GM12878 (cell line): ENCODE data around the gene PARS2. TPM values are rescaled to one million over a fixed set of nuclear protein-coding genes. Genes with fewer than 3 reads are reported as not detected.
A peak's percentile ranks its signal among the peaks of the same experiment; 100 is the strongest.

ENCODE experiments used
- ATAC-seq: fragments of 200-7000 bp; cut with Tn5 transposase; 3 replicates; pipeline ENCODE4 v1.9.1; 2020; ENCODE audit warnings: mild to moderate bottlenecking, moderate library complexity
- Bru-seq: library from RNA; stranded (reverse); fragments of 400-500 nt; gene quantifications from one replicate; lab custom pipeline; 2021; lab: Mats Ljungman, UMichigan
- BruChase-seq, 2 experiments: library from RNA; stranded (reverse); fragments of 400-500 nt; gene quantifications; one replicate each; lab custom pipeline; 2021; lab: Mats Ljungman, UMichigan
- BruUV-seq: library from RNA; stranded (reverse); fragments of 400-500 nt; replicated peaks from 2 replicates; lab custom pipeline; 2021; lab: Mats Ljungman, UMichigan
- CTCF ChIA-PET: fragments of 300-600 bp; sonication (Branson Sonifier 250); formaldehyde crosslinking; extraction: SDS; loops from one replicate; lab custom pipeline; 2021; ENCODE audit warnings: inconsistent platforms; lab: Yijun Ruan, JAX
- POLR2A ChIA-PET: fragments of 350-600 bp; formaldehyde crosslinking; extraction: SDS; loops from one replicate; lab custom pipeline; 2021; ENCODE audit warnings: inconsistent platforms; lab: Charles Lee
- RAD21 ChIA-PET: fragments of 300-600 bp; sonication (Branson Sonifier 250); formaldehyde crosslinking; loops from one replicate; lab custom pipeline; 2023; ENCODE audit warnings: antibody characterized with exemption; ENCODE audit not compliant: unreplicated experiment; lab: Charles Lee
- SMC1A ChIA-PET: fragments of 300-600 bp; sonication (Branson Sonifier 250); formaldehyde crosslinking; loops from one replicate; lab custom pipeline; 2023; ENCODE audit not compliant: unreplicated experiment, uncharacterized antibody; lab: Charles Lee
- DNase-seq: peaks from one replicate; pipeline ENCODE4 v3.0.0-alpha.2; 2011; ENCODE audit warnings: low read depth, low spot score
- FAIRE-seq: peaks from 3 replicates; lab custom pipeline; 2011; peaks lifted over from hg19 to GRCh38; lab: Jason Lieb, UNC
- H2AFZ ChIP-seq: 2 replicates; pipeline ENCODE4 v1.6.0; 2011; ENCODE audit warnings: low read depth, low read length, control low read depth; ENCODE audit not compliant: control insufficient read depth
- H3K27ac ChIP-seq: 2 replicates; pipeline ENCODE4 v1.5.1; 2011; ENCODE audit warnings: control low read depth; ENCODE audit not compliant: control insufficient read depth, insufficient read depth
- H3K27me3 ChIP-seq, 2 experiments: replicated peaks in 1 of 2; 2 replicates each; pipeline versions ENCODE4 v1.6.0 to v1.6.1; 2011; ENCODE audit warnings: low read length in 1 of 2; ENCODE audit not compliant: control insufficient read depth in 2 of 2, insufficient read depth in 2 of 2
- H3K36me3 ChIP-seq, 2 experiments: 2 replicates each; pipeline ENCODE4 v1.5.1; 2011; ENCODE audit warnings: low read length in 1 of 2; ENCODE audit not compliant: control insufficient read depth in 2 of 2, insufficient read depth in 2 of 2
- H3K4me1 ChIP-seq: 2 replicates; pipeline ENCODE4 v1.6.1; 2011; ENCODE audit warnings: mild to moderate bottlenecking, low read length, moderate library complexity, mixed read lengths; ENCODE audit not compliant: control insufficient read depth, insufficient read depth
- H3K4me2 ChIP-seq: 2 replicates; pipeline ENCODE4 v1.6.0; 2011; ENCODE audit warnings: control low read depth; ENCODE audit not compliant: control insufficient read depth, insufficient read depth
- H3K4me3 ChIP-seq: fragments of 200-600 bp; sonication (generic); 2 replicates; pipeline ENCODE4 v1.5.1; 2016
- H3K79me2 ChIP-seq: 2 replicates; pipeline ENCODE4 v1.6.0; 2011; ENCODE audit warnings: low read length; ENCODE audit not compliant: control insufficient read depth, insufficient read depth
- H3K9ac ChIP-seq: 2 replicates; pipeline ENCODE4 v1.8.0; 2011; ENCODE audit warnings: low read length, control low read depth, mixed read lengths; ENCODE audit not compliant: control insufficient read depth, insufficient read depth
- H3K9me3 ChIP-seq: replicated peaks from 3 replicates; pipeline ENCODE4 v1.5.1; 2011; ENCODE audit warnings: mild to moderate bottlenecking, low read length; ENCODE audit not compliant: control insufficient read depth, insufficient read depth
- H4K20me1 ChIP-seq: 2 replicates; pipeline ENCODE4 v1.6.0; 2011; ENCODE audit not compliant: control insufficient read depth, insufficient read depth
- ATF7 ChIP-seq: fragments of 450-650 bp; IDR thresholded peaks from 2 replicates; pipeline ENCODE4 v1.6.1; 2016; ENCODE audit warnings: low read depth, mild to moderate bottlenecking
- CUX1 ChIP-seq: IDR thresholded peaks from 2 replicates; pipeline ENCODE4 v1.6.1; 2012; ENCODE audit warnings: improper control_type of control experiment, low read depth, low read length; ENCODE audit not compliant: insufficient replicate concordance
- ESRRA ChIP-seq: IDR thresholded peaks from 2 replicates; pipeline ENCODE4 v1.6.1; 2012; ENCODE audit warnings: mild to moderate bottlenecking, low read length, improper control_type of control experiment
- GABPA ChIP-seq: IDR thresholded peaks from 2 replicates; pipeline ENCODE4 v1.6.1; 2014; ENCODE audit warnings: antibody characterized with exemption, low read depth, mild to moderate bottlenecking, inconsistent platforms
- IKZF1 ChIP-seq: fragments of 450-650 bp; conservative IDR thresholded peaks from 2 replicates; pipeline ENCODE4 v1.6.1; 2017; ENCODE audit warnings: antibody characterized with exemption, mild to moderate bottlenecking
- LARP7 ChIP-seq: fragments of 450-650 bp; IDR thresholded peaks from 2 replicates; pipeline ENCODE4 v1.6.1; 2017; ENCODE audit warnings: mild to moderate bottlenecking
- MYC ChIP-seq: IDR thresholded peaks from 2 replicates; pipeline ENCODE4 v1.6.1; 2011; ENCODE audit warnings: mild to moderate bottlenecking, low read length, moderate library complexity, inconsistent platforms; ENCODE audit not compliant: insufficient read depth, insufficient replicate concordance, insufficient read length, severe bottlenecking
- NRF1 ChIP-seq: conservative IDR thresholded peaks from 2 replicates; pipeline ENCODE4 v1.6.1; 2011; ENCODE audit warnings: mild to moderate bottlenecking, low read depth, low read length, improper control_type of control experiment
- POLR2AphosphoS5 ChIP-seq: IDR thresholded peaks from 2 replicates; pipeline ENCODE4 v1.6.1; 2011; ENCODE audit warnings: mild to moderate bottlenecking, low read length, inconsistent platforms
- RUNX3 ChIP-seq: IDR thresholded peaks from 2 replicates; pipeline ENCODE4 v1.6.1; 2012; ENCODE audit warnings: low read length, inconsistent platforms
- SIN3A ChIP-seq: IDR thresholded peaks from 2 replicates; pipeline ENCODE4 v1.6.1; 2012; ENCODE audit warnings: low read depth, low read length, improper control_type of control experiment
- SP1 ChIP-seq: IDR thresholded peaks from one replicate; pipeline ENCODE4 v1.6.1; 2011; ENCODE audit warnings: low read depth, low read length
- WGBS: methylation state at CpG from one replicate; pipeline ENCODE4 v1.1.6; 2016; ENCODE audit warnings: low lambda C conversion rate; ENCODE audit not compliant: insufficient replicate concordance, insufficient coverage; ENCODE audit errors: missing lambda C conversion rate; 5-methylcytosine and 5-hydroxymethylcytosine counted together
- in situ Hi-C: fragments of 300-500 bp; cut with MboI; formaldehyde crosslinking; loops from 9 replicates; pipeline ENCODE4 v1.14.3; 2018; ENCODE audit warnings: mixed read lengths
- intact Hi-C: fragments of 100-400 bp; cut with micrococcal nuclease; formaldehyde crosslinking; loops from one replicate; pipeline ENCODE4 v1.14.2; 2022; ENCODE audit not compliant: unreplicated experiment
- long read RNA-seq, 2 experiments: library from polyadenylated mRNA; unstranded; transcript quantifications; one replicate each; pipeline ENCODE4 v2.0.0, GENCODE V29; 2019 to 2020
- polyA minus RNA-seq, 3 experiments: library from RNA; depleted of rRNA, polyadenylated mRNA; stranded (reverse); fragments of >200 nt; gene quantifications; 2 replicates each; pipeline ENCODE4 v1.2.3, GENCODE V29; 2011
- polyA plus RNA-seq, 11 experiments: library from polyadenylated mRNA; depleted of rRNA in 4 of 11; unstranded in 6 of 11; stranded (reverse) in 5 of 11; fragments of >200 nt; fragmentation: Nextera tagmentation in 4 of 11; fragmentation: Illumina TruSeq in 1 of 11; extraction: Ambion mirVana in 4 of 11; extraction: Trizol in 1 of 11; gene quantifications; 1 replicate in 1 of 11; 2 replicates in 10 of 11; pipeline versions ENCODE4 v1.2.1 to v1.2.3, GENCODE V29; 2011 to 2016; ENCODE audit warnings: inconsistent platforms in 2 of 11, missing spikeins in 2 of 11, low read depth in 1 of 11
- total RNA-seq, 4 experiments: library from RNA; depleted of rRNA in 3 of 4; stranded (reverse); fragments of >200 nt in 3 of 4; fragmentation: Illumina TruSeq in 1 of 4; extraction: Trizol in 1 of 4; gene quantifications; 2 replicates each; pipeline versions ENCODE4 v1.2.1 to v1.2.3, GENCODE V29; 2013 to 2021
- TF ChIP-seq, protein P1 (sequence below): IDR thresholded peaks from 2 replicates; pipeline ENCODE4 v1.6.1; 2012; ENCODE audit warnings: low read depth, low read length, improper control_type of control experiment

PARS2 gene
- total RNA-seq (2013; cell fraction: nucleolus; rRNA removed), result 7.4 and 7.6 TPM in 2 replicates
- total RNA-seq (2014; rRNA removed) (8.2 and 9.1 TPM in 2 replicates), total RNA-seq (2014; rRNA removed; fragmentation: Illumina TruSeq; extraction: Trizol) (4.4 and 4.8 TPM in 2 replicates), total RNA-seq (2021) (7.1 and 7.6 TPM in 2 replicates), polyA plus RNA-seq (2011; rRNA removed) (2.9 and 4.6 TPM in 2 replicates), polyA plus RNA-seq (2014; fragmentation: Illumina TruSeq; extraction: Trizol) (5.1 and 6.6 TPM in 2 replicates), polyA plus RNA-seq (2014; fragmentation: Nextera tagmentation; extraction: Ambion mirVana) (1 to 10 TPM; 3.7 to 4.3 TPM), polyA plus RNA-seq (2014; rRNA removed) (5.2 and 6.5 TPM in 2 replicates), polyA plus RNA-seq (2016; fragmentation: Nextera tagmentation; extraction: Ambion mirVana) (10 to 100 TPM; 10.2 to 12.2 TPM), polyA minus RNA-seq (2011; rRNA and poly(A)+ RNA removed) (7.8 and 10.3 TPM in 2 replicates), Bru-seq, nascent RNA (percentile 55 among the genes with signal in this experiment), BruChase-seq, experiment 1, labeled RNA remaining after a 6-hour chase (percentile 43 among the genes with signal in this experiment), BruChase-seq, experiment 2, labeled RNA remaining after a 2-hour chase (percentile 50 among the genes with signal in this experiment)
- polyA plus RNA-seq (2011; ENCODE audit: low read depth), result 1.3 TPM
- 6.6 and 7.1 TPM in 2 replicates for polyA plus RNA-seq (2011; cell fraction: cytosol; rRNA removed)
- polyA plus RNA-seq (2011; cell fraction: nucleus; rRNA removed), result 3.8 and 4.1 TPM in 2 replicates
- 1.3 and 5.0 TPM in 2 replicates for polyA plus RNA-seq (2012)
- polyA minus RNA-seq (2011; cell fraction: cytosol; rRNA and poly(A)+ RNA removed), result 1.3 and 2.4 TPM in 2 replicates
- polyA minus RNA-seq (2011; cell fraction: nucleus; rRNA and poly(A)+ RNA removed), result 3.3 and 4.9 TPM in 2 replicates
- long read RNA-seq, experiment 1, transcript PARS2-201 (2 exons, 2,347 nt), result major isoform, 6 of 8 reads
- long read RNA-seq, experiment 1, partial matches to known transcripts, result 2 of 8 reads
- long read RNA-seq, experiment 1, other reads (novel, unspliced or antisense), result 0 of 8 reads
- long read RNA-seq, experiment 2, transcript PARS2-201 (2 exons, 2,347 nt), result major isoform, 10 of 12 reads
- long read RNA-seq, experiment 2, partial matches to known transcripts, result 0 of 12 reads
- long read RNA-seq, experiment 2, other reads (novel, unspliced or antisense), result 2 of 12 reads

DNA sequence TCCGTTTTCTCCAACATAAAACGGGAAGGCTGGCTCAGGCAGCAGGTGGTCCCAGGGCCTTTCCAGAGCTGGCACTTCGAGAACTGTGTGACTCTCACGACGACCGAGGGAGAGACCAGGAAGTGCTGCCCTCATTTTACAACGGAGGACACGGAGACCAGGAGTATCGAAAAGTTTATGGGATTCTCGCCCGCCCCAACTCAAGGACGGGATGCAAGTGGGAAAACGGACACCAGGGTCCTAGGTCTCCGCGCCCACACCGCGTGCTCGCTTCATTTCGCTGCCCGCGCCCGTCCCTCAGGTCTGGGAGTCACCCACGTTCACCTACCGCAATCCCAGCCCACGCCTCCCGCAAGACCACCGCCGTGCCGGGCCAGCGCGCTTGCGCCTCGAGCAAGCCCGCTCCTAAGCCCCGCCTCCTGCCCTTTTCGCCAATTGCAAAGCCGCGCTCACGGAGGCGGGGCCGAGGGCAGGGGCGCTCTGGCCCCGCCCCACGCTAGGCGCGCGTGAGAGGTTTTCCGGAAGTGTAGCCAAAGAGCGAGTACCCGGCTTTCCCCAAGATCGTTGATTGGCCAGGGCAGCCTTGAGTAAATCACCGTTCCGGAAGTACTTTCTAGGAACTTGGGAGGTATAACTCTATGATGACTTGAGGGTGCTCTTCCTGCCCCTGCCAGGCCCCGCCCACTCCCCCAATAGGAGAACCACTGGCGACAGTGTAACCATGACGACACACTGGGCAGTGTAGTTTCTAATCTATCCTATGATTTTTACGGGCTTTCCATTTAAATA lies at the start of gene PARS2:
PARS2 (minus strand) TSS at position 391 of the 789 bp plus-strand sequence. CDS start 5,362 bp downstream, outside the sequence.
- WGBS, result 1% methylated on average over 57 of the region's 57 CpGs
- ChIA-PET POLR2A (interaction anchor here (1.0 kb wide), 1 partner anchor 35 kb away, joined by 3 read pairs; no protein-coding TSS in a partner anchor), RAD21 (no interaction called here), CTCF (interaction anchor here (0.6 to 8.9 kb wide), 5 partner anchors 8 to 233 kb away, joined by 3 to 60 read pairs (median 3); partner anchors contain the start of gene TTC22), SMC1A (interaction anchor here (0.8 to 1.0 kb wide), 2 partner anchors 12 to 32 kb away, joined by 3 to 4 read pairs; no protein-coding TSS in a partner anchor)
- no peaks in the 10 kb centered on the region for H3K27me3 ChIP-seq
- peak; percentile 97 for DNase-seq
- ATAC-seq, result peak; percentile 97
- no peaks in the 10 kb centered on the region for H3K36me3 ChIP-seq
- peak; percentile 100 for FAIRE-seq
- intact Hi-C loops, result loop anchor here (2.0 kb wide), 2 partner anchors 36 to 50 kb away; partner anchors contain the start of genes TTC22 and TTC4
- no TSS peak for BruUV-seq
- H3K9me3 ChIP-seq, result no peaks in the 10 kb centered on the region
- peak within 1 kb of the TSS; percentile 93 for H2AFZ ChIP-seq
- peaks cover 9% of the 10 kb centered on the region for H3K4me1 ChIP-seq
- peak within 1 kb of the TSS; percentile 93 for H3K4me2 ChIP-seq
- in situ Hi-C loops, result no loop called here
- H3K27ac ChIP-seq, result peak within 1 kb of the TSS; percentile 71
- H3K4me3 ChIP-seq, result peak within 1 kb of the TSS; percentile 99
- peaks cover 17% of the 10 kb centered on the region for H3K79me2 ChIP-seq
- peak within 1 kb of the TSS; percentile 92 for H3K9ac ChIP-seq
- no peaks in the 10 kb centered on the region for H4K20me1 ChIP-seq
- TF ChIP-seq ATF7 (peak; percentile 71), GABPA (peak; percentile 92), ESRRA (no peak), POLR2AphosphoS5 (peak; percentile 81), SP1 (peak; percentile 75), CUX1 (no peak), LARP7 (peak; percentile 83), IKZF1 (peak; percentile 86), NRF1 (peak; percentile 44), MYC (peak; percentile 35), RUNX3 (peak; percentile 81), SIN3A (peak; percentile 39; the same call in 1 of the 2 replicates)
- TF ChIP-seq, protein P1, sequence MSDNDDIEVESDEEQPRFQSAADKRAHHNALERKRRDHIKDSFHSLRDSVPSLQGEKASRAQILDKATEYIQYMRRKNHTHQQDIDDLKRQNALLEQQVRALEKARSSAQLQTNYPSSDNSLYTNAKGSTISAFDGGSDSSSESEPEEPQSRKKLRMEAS, result peak; percentile 59; the same call in 1 of the 2 replicates
